MM.1S (cell line): ENCODE data around the gene OSBP.

ENCODE experiments used
- CTCF ChIP-seq: fragments of 300-600 bp; sonication (generic); IDR thresholded peaks from 2 replicates; pipeline ENCODE4 v1.5.1; 2016; ENCODE audit warnings: antibody characterized with exemption, low read length, mixed read lengths
- EZH2phosphoT487 ChIP-seq: fragments of 300-600 bp; sonication (generic); IDR thresholded peaks from 2 replicates; pipeline ENCODE4 v1.6.1; 2018; ENCODE audit warnings: antibody characterized with exemption, low read length

GRCh38 chr11:59614277-59615119, 1.1 kb downstream of the OSBP start:
- no peak for TF ChIP-seq CTCF
- TF ChIP-seq EZH2phosphoT487, result no peak
